Measurements from ENCODE around the gene PTPRT.
"Not testable (repeated sequence)": the region's sequence is repeated elsewhere in the genome, so short reads cannot be mapped to it uniquely, and the experiment has no call there.

The PTPRT gene

GRCh38 chr20:43171930-43172329 lies 17.8 kb downstream of the PTPRT start:
- no peak for TF ChIP-seq CTCF (IDR thresholded peaks at IDR 0.05; ENCODE audit: borderline replicate concordance, insufficient read depth, low read depth, low read length)
- H3K4me3 ChIP-seq (ENCODE audit: low read depth, low read length): no peak overlapping the region

- no peak overlapping the region for H3K4me3 ChIP-seq (ENCODE audit: low read depth, low read length)
- TF ChIP-seq CTCF (IDR thresholded peaks at IDR 0.05; ENCODE audit: borderline replicate concordance, insufficient read depth, low read depth, low read length): no peak
Measured at GRCh38 chr20:43170771-43171170, 18.9 kb downstream of the PTPRT start.

- H3K4me3 ChIP-seq (ENCODE audit: low read depth, low read length): no peak overlapping the region
- TF ChIP-seq CTCF (IDR thresholded peaks at IDR 0.05; ENCODE audit: borderline replicate concordance, insufficient read depth, low read depth, low read length): no peak
Measured at GRCh38 chr20:43167615-43168014, 22.1 kb downstream of the PTPRT start.

- no peak for TF ChIP-seq CTCF (IDR thresholded peaks at IDR 0.05; ENCODE audit: borderline replicate concordance, insufficient read depth, low read depth, low read length)
- no peak overlapping the region for H3K4me3 ChIP-seq (ENCODE audit: low read depth, low read length)
Measured at GRCh38 chr20:43167021-43167420, 22.7 kb downstream of the PTPRT start.

- no peak overlapping the region for H3K4me3 ChIP-seq (ENCODE audit: low read depth, low read length)
- TF ChIP-seq CTCF (IDR thresholded peaks at IDR 0.05; ENCODE audit: borderline replicate concordance, insufficient read depth, low read depth, low read length): no peak
Measured at GRCh38 chr20:43165611-43166010, 24.1 kb downstream of the PTPRT start.

- not testable (repeated sequence) for H3K4me3 ChIP-seq (ENCODE audit: low read depth, low read length)
Measured at GRCh38 chr20:43164736-43165135, 25.0 kb downstream of the PTPRT start.

GRCh38 chr20:43161716-43162115 lies 28.0 kb downstream of the PTPRT start:
- no peak for TF ChIP-seq CTCF (IDR thresholded peaks at IDR 0.05; ENCODE audit: borderline replicate concordance, insufficient read depth, low read depth, low read length)

GRCh38 chr20:43160941-43161340 lies 28.8 kb downstream of the PTPRT start:
- H3K4me3 ChIP-seq (ENCODE audit: low read depth, low read length): no peak overlapping the region
- TF ChIP-seq CTCF (IDR thresholded peaks at IDR 0.05; ENCODE audit: borderline replicate concordance, insufficient read depth, low read depth, low read length): no peak

More at GRCh38 chr20:43161716-43162115, 28.0 kb downstream of the PTPRT start:
- H3K4me3 ChIP-seq (ENCODE audit: low read depth, low read length): no peak overlapping the region

All from GM12875 (cell line).